ENCODE results near the gene ATXN1.

Gene ATXN1

GRCh38 chr6:16600701-16601100 is 160.6 kb downstream of the ATXN1 start:
- no peak for DNase-seq

DNA sequence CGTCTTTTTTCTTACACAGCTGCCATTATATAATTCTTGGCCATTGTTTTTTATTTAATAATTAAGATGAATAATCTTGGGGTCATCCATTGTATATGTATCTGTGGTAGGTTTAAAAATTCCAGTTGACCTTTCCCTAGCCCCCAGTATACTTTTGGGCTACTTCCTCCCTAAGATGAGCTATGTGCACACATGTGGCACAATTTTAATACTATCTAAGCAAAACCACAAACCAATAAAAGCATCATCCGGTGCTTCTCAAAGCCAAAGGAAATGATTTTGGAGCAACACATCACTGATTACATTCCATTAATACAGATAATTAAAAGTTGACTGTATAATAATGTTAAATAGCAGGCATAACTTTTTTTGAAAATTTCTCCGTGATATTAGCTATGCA is 161.2 kb downstream of the ATXN1 start:
- DNase-seq, result no peak

- DNase-seq, result no peak
Observed at GRCh38 chr6:16596616-16597331, 164.5 kb downstream of the ATXN1 start.

- no peak for DNase-seq
Observed at GRCh38 chr6:16595514-16596120, 165.6 kb downstream of the ATXN1 start.

DNA sequence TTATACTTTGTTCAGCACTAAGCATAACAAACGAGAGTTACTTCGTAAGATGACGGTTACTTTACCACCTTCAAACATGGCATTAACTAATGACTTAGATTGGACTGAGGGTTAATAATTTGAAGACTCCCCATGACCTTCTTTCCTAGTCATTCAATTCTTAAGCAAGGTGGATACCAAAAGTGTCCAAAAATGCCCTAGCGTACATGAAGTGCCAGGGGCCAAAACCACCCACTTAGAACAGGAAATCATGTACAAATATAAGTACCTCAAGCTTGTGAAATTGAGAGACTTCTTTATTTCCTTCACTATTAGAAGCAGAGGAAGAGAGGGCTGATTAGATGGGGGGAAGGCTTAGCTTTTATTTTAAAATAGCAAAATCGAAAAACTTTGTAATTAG is 166.4 kb downstream of the ATXN1 start:
- no peak for DNase-seq

DNA sequence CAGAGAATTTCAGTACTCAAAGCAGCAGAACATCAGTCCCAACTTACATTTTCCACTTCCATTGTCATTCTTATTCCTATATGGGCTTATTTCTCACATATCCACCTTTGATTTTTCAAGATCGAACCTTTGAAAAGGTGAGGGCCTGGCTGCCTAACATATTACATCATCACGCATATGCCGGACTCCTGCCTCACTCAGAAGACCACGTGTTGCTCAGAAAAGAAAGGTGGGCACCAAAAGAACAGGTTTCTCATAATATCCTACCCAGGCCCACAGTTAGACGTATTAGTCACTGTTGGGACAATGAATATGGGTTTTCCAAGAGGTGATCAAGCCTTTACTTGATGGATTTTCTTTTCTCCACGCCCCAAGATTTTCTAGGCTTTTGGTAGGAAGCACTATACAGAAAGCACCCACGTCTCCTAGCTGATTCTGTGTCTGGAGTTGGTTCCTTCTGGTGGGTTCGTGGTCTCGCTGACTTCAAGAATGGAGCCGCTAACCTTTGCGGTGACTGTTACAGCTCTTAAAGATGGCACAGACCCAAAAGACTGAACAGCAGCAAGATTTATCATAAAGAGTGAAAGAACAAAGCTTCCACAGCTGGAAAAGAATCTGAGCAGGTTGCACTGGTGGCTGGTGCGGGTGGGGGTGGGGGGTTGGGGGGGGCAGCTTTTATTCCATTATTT is 168.9 kb downstream of the ATXN1 start:
- DNase-seq, result no peak

- no peak for DNase-seq
Observed at GRCh38 chr6:16591396-16592222, 169.7 kb downstream of the ATXN1 start.

- no peak for DNase-seq
Observed at GRCh38 chr6:16585805-16586204, 175.5 kb downstream of the ATXN1 start.

DNA sequence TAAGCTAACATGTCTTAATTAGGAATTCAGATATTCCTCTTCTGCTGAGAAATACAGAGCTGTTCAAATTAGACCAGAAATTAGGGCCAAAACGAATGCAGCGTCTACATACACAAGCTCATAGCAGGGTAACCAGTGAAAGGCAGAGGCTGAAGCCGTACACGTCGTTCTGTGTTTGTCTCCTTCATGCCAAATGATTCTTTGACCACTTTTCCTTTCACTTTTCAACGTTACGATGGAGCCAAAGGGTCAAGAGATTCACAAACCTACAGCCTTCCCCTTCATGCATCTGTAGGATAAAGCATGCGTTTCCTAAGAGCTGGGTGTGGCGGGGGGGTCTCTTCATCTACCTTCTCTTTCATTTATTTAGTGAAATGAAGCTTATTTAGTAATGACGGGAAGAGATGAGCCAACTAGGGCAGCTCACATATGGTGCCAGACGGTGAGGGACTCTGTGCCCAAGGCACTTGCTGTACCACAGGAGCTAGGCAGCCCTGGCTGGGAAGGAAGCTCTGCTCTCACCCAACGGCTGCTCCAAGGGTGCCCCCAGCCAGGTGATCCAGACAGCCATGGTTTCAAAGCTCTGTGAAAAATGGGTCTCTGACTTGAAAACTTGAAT is 178.0 kb downstream of the ATXN1 start:
- DNase-seq, result no peak

- DNase-seq, result no peak
Observed at GRCh38 chr6:16582446-16583143, 178.7 kb downstream of the ATXN1 start.

GRCh38 chr6:16578695-16579285 is 182.5 kb downstream of the ATXN1 start:
- DNase-seq, result no peak

- no peak for DNase-seq
Observed at GRCh38 chr6:16576451-16577368, 184.6 kb downstream of the ATXN1 start.

DNA sequence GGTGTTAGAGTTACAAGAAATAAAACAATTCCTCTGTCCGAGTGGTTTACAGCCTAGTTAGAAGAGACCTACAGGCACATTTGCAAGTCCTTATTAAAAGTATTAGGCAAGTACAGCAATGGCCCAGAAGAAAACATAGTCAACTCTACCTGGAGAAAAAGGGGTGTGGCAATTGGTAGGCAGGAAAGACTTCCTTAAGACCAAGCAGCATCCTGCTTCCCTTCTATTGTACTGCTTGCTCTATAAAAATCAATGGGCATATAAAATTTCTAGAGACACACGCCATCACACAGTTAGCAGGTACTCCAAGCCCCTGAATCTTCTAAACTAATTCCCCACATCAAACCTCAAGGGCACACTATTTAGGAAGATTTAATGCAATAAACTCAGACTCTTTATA is 185.6 kb downstream of the ATXN1 start:
- no peak for DNase-seq

DNA sequence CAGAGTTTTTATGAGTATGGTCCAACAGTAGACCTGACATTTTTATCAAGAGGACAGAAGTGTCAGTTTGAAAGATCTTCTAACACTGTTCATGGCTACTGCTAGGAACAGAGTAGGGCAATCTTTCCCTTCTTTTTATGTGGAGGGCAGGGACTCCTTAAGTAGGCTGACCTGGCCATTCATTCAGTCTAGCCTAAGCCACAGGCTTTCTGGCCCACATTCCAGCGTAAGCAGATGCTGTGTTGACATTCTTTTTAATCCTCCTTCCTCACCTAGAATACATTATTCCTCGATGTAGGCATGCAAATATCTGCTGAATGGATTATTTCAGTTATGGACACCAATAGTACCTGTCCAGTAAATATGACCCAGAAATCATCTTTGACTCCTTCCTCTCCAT is 188.3 kb downstream of the ATXN1 start:
- no peak for DNase-seq

GRCh38 chr6:16572317-16572716 is 188.9 kb downstream of the ATXN1 start:
- no peak for DNase-seq

DNA sequence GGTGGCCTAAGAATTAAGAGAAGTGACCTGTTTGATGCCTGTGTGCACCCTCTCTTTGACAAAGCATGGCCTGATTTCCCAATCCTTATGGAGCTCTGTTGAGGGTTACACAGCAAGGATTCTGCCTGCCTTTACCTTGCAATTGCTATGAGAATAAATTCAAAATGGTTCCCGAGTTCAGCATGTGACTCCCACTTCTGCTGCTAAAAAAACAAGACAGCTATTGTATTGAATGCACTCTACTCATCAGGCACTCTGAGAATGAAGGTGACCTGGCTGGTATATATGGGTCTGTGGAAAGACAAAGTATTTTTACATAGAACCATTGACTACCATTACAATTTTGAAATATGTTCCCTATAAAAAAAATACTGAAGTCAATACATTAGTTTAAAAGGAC is 190.3 kb downstream of the ATXN1 start:
- DNase-seq, result no peak

DNA sequence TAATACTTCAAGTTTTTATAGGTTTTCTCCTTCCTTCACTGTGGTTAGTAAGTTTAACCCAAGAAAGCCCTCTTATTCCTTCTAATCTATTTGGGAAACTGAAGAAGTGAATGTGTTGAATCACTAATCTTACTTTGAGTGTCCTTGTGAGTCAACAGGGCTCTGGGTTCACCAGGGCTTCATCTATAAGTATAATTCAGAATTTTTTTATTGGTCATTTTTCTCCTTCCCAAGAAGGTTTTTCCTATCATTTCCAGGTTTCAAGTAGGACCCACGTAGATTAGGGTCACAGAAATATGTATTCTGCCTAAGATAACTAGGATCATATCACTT is 191.1 kb downstream of the ATXN1 start:
- DNase-seq, result no peak

DNA sequence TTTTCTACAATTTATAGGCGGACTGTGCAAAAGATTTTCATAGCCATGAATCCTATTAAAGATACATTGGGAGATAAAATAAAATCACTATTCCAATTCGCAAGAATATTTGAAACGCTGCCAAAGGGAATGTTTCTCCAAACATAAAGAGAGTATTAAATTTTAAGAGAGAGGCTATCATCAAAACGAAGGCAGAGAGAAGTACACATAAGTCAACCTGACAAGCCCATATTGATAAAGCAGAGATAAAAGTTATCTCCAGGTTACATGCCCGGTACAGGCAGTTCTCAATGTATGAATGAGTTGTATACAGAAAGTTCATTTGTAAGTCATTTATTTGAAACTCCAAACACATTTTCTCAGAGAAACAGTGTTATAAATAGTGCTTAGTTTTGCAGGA is 193.1 kb downstream of the ATXN1 start:
- no peak for DNase-seq

- DNase-seq, result no peak
Observed at GRCh38 chr6:16567071-16567470, 194.2 kb downstream of the ATXN1 start.

DNA sequence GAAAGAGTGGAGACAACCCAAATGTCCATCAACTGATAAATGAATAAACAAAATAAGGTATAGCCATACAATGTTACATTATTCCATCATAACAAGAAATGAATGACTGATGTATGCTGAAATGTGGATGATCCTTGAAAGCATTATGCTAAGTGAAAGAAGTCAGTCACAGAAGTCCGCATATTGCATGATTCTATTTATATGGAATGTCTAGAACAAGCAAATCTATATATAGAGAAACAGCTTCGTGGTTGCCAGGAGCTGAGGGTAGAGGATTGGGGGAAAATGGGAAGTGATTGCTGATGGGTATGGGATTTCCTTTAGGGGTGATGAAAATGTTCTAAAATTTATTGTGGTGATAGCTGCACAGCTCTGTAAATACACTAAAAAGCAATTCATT is 196.8 kb downstream of the ATXN1 start:
- DNase-seq, result no peak

All from SW 1271 (cell line).